ENCODE results near the gene UVSSA.

- TF ChIP-seq CTCF (IDR thresholded peaks at IDR 0.05 in 4 of 5, conservative IDR thresholded peaks at IDR 0.05 in 1 of 5) (no peak), POLR2A (IDR thresholded peaks at IDR 0.05) (no peak)
These were observed 16.0 kb upstream of the UVSSA start for GRCh38 chr4:1330761-1331590.

Data from gastrocnemius medialis (tissue), 4 donors.